HG03280 (cell line): Measurements from ENCODE around the gene MLPH.

Experiments
- ATAC-seq: cut with Tn5 transposase; IDR thresholded peaks from one replicate; pipeline ENCODE4 v1.9.1; 2021; ENCODE audit warnings: mild to moderate bottlenecking, moderate library complexity; ENCODE audit not compliant: unreplicated experiment

The MLPH gene

DNA sequence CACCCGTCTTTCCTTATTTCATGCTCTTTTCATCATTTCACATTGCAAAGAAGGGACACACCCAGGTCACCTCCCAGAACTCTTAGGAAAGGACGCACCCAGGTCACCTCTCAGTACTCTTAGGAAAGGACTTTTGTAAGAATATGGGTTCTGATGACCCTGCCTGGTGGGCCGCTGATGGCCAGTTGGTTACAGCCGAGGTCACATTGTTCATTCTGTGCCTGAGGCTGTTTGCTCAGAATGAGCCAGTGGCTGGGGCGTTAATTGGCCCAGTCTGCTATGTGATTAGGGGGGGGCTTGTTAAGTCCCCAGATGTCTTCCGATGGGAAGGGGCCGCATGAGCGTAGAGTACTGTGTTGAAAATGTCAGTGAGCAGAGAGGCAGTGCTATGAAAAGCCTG is 9.4 kb downstream of the MLPH start:
- no peak for ATAC-seq

DNA sequence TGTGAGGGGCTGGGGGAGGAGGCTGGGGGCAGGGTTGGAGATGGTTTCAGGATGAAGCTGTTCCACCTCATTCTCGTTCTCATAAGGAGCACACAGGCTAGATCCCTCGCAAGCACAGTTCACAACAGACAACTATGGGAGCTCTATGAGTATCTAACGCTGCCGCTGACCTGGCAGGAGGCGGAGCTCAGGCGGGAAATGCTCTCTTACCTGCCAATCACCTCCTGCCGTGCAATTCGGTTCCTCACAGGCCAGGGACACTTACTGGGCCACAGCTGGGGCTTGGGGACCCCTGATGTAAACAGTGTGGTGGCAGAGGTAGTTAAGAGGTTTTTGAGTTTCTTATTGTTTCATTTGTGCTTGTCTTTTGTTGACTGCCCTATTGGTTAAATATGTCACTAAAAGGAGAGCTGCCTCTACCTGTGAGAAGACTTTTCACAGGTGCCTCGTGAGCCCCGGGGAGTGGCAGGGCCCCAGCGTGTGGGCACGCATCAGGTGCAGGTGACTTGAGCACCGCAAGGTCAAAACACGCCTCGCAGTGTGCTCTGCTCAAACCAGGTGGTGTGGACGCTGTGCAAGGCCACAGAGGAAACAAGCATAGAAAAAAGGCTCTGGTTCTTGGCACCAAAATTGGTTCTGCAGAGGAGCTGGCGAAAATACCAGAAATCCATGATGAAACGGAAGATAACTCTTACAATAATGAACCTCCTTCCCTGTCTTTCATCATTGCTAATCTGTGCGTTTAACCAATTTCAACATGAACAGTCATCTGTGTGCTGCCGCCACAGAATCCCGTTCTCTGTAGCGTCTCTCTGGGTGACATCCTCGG is 10.2 kb downstream of the MLPH start:
- ATAC-seq: no peak

DNA sequence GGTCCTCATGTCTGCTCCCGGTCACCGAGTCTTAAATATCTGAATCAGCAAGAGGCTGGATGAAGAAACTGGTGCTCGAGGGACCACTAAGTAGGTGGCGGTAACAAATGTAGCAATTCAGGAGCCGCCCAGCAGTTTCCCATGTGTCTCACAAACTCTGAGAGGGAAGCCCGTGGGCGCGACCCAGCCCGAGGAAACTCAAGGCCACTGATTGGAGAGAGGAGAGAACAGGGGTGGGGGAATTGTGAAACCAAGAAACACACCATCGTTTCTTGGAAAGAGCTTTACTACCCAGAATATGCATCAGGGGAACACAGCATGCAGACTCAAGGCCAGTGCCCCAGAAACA is 10.8 kb downstream of the MLPH start:
- no peak for ATAC-seq

DNA sequence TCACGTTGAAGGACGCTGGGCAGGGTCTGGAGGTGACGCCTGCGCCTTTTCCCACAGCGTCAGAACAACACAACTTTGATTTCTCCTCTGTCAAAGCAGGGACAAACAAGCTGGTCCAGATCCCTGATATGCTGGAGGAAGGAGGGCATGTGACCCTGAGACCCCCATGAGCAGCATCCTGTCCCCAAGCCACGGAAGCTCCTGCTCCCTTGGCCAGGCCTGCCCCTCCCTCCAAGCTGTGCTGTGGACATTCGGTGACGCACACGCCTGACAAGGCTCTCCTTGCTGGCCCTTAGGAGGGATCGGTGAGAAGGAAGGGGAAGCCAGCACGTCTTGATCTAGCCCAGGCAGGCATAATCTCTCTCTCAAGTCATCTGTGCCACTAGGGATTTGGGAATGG is 11.3 kb downstream of the MLPH start:
- no peak for ATAC-seq

DNA sequence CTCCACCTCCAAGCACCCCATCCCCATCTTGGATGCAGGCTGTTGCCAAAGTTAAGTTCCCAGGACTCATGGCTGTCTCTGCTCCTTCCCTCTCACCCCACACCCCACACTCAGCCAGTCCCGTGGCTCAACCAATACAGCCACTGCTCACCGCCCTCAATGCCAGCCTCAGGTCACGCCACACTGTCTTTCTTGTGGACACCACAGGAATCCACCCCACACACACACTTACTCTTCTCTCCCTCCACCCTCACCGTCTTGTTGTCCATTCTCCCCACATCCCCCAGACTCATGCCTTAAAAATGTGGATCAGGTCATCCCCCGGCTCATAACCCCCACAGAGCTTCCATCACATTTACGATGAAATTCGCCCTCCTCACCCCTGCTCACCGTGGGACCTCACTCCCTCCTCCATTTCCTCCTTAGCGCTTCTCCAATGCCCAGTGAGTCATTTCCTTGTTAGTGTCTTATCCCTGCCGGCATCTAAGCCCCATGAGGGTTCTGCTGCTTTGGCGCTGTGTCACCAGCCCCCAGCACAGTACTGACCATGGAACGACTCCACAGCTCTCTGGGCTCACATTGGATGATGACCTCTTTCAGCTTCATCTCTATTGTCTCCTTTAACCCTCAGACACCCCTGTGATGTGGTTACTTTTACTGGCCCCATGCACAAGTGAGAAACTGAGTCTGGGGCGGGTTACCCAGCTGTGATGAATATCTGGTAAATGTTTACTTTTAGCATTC is 13.8 kb downstream of the MLPH start:
- no peak for ATAC-seq

DNA sequence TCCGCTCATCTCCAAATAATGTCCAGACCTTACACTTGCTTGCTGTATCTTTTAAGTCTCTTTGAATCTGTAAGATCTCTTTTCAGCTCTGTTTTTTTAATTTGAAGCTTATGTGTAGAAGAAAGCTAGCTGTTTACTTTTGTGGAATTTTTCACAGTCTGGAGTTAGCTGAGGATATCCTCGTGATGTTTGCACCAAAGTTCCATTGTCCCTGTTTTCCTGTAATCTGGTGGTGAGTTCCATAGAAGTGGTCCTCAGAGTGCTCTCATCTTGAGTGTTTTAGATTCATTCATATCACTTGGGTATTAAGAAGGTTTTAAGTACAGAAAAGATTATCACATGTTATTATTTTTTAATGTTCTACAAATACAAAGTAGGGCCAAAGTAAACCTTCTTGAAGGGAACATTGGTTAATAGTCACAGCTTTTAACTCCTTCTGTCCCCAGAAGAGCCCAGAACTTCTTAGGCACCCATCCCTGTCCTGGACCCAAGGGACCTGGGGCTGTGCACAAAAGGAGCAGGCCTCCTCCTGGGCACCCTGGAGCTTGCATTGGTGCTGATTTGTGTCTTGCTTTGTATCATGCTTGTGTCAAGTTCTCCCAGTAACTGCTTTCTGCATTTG is 15.0 kb downstream of the MLPH start:
- no peak for ATAC-seq

DNA sequence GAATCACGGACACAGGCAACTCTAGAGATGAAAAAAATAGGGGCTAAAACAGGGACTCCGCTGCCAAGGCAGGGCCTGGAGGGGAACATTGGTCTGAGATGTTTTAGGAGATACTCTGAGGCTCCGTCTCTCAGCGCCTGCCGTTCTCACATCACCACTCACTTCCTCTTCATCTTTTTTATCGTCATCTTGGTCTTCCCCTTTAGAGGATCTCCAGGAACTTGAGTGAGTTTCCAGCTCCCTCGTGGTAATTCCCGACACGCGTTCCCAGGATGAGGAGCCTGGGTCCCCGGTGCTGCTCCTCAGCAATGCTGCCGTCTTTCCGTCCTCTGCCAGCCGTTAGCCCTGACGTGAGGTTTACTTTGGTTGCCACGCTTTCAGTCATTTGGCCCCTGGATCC is 16.1 kb downstream of the MLPH start:
- no peak for ATAC-seq

DNA sequence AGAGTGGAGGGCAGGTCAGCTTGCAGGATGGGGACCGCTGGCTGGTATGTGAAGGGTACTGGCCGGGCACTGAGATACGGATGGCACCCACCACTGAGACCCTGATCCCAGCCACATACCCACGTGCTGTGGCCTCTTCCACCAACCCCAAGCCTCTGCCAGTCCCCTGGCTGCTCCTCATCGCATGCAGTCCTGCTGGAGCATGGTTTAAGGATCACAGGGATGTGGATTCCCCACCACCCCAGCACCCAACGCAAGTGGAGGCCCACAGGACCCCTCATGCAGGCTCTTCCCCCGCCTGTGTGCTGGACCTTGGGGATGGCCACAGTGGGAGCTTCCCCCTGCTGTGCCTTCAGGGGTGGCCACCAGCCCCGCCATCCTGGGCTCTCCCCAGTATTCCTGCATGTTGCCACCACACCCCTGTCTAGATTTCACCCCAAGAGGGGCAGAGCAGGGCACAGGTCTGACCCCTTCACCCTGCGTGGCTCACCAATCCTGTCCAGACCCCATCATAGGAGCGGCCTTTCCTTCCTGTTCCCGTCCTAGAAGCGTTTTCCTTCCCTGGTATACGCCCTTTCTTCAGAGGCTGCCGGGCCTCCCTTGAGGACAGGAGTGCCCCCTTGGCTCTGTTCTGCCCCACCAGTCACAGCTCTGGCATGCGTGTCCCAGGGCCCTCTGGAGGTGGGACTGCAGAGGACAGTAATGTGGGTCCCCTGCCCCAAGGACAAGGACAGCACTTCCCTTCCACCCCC is 18.3 kb downstream of the MLPH start:
- ATAC-seq: no peak

DNA sequence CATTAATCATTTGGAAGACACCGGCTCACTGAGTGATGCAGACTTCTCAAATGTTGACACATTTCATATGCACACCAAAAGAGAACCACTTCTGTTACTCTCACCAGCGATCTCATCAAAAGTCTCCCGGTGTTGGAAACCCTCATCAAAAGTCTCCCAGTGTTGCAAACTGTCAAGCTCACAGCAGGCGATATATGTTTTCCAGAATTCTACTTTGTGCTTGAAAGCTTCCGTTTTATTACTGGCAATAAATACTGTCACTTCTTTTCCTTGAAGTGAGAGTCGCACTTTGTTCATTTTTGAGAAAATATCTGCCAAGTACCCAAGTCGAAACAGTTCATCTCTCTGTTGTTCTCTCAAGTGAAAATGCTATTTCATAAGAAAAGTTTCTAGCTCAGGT is 20.5 kb downstream of the MLPH start:
- no peak for ATAC-seq

DNA sequence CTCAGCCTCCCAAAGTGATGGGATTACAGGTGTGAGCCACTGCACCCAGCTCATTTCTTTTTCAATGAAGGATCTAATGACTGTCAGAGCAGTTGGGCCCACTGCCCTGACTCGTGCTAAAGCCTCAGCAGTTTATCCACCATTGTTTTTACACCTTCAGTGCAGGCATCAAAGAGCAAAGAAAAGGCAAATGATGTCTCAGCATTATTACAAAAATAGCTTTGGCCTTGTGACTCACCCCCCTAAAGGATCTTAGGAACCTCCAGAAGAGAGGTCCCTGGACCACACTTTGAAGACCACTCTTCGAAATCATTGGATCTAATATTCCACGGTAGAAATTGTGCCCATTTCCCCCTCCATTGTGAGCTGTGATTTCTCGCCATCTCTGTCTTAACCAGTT is 21.3 kb downstream of the MLPH start:
- no peak for ATAC-seq

DNA sequence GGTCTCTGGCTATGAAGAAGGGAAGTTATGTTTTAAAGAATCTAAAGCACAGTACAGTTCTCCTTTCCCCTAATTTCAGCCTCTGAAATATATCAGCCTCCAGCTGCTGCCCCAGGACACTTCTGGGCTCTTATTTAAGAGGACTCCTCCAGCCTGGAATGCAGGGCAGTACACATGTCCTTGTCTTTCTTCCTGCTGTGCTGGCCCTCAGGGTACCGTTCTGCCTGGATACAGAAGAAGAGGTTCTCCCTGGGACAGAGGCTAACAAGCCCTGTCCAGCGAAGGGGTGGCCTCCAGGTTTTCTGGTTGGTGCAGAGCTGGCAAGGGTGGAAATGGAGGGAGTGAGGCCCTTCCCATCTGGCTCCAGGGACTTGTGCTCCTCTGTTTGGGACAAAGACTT is 22.1 kb downstream of the MLPH start:
- ATAC-seq: no peak

DNA sequence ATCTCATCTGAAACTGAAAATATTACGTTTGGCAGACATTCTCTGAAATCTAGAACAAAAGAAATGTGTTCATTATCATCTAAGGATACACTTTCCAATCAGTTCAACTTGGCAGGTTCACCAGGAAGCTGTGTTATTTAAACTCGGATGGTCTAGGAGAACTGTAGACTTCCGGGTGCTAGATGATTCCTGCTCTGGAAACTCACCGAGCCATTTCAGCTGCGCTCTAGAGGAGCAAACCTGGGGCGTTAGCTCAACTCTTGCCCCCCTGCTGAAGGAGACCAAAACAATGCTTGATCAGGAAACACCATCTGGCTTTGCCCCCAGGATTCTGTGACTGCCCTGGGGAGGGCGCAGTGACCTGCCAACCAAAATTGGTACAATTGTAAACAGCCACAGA is 22.9 kb downstream of the MLPH start:
- ATAC-seq: no peak

DNA sequence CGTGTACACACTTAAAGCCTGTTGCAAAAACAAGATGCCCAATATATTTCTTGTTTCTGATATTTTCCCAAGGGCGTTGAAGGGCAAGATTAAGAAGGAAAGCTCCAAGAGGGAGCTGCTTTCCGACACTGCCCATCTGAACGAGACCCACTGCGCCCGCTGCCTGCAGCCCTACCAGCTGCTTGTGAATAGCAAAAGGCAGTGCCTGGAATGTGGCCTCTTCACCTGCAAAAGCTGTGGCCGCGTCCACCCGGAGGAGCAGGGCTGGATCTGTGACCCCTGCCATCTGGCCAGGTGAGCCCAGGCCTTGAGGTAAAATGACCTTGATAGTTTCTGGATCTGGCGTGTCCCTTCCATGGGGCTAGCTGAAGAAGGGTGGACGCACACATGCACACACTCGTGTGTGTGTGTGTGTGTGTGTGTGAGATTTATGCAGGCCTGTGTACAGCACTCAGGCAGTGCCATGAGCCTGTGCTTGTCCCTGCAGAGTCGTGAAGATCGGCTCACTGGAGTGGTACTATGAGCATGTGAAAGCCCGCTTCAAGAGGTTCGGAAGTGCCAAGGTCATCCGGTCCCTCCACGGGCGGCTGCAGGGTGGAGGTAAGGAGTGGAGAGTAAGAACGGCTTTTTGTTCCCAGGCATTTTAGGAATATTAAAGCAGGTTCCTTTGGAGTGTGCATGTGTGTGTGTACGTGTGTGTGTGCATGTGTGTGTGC is 23.6 kb downstream of the MLPH start:
- no peak for ATAC-seq

DNA sequence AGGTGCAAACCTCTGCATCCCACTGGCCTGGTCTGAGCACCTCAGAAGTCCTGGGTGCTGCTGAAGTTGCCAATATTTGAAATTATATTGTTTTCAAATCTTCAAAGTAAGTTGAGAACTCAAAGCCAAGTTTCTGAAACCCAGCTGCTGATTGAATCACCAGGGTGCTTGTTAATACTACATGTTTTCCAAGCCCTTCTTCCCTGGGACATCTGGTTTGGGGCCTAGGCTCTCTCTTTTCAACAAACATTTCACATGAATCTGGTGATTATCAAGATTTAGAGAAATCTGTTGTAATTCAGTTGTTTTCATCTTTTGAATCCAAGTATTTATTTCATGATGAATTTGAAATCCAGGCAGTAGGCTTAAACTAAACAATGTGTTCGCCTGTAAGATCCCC is 24.4 kb downstream of the MLPH start:
- no peak for ATAC-seq

DNA sequence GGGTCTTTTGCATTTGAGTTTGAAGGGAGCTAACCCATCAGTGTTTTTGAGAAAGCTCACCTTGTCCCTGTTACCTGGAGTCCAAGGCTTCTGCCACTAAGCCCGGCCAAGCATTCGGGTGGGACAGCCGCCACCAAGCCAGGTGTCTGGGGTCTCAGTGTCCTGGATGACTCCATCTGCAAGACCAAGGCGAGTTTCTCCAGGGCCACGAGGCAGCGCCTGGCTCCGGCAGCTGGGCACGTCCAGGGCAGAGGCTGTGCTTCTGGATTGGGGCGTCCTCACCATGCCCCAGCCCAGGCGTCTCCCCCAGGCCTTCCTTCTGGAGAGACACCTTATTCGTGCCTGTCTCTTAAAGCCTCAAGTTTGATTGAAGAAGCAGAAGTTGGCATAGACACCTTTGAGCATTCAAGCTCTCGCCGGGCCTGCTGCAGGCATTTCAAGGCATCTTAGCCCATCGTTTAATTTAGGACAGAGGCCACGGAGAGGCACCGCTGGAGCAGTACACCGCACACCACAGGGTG is 24.9 kb downstream of the MLPH start:
- no peak for ATAC-seq

DNA sequence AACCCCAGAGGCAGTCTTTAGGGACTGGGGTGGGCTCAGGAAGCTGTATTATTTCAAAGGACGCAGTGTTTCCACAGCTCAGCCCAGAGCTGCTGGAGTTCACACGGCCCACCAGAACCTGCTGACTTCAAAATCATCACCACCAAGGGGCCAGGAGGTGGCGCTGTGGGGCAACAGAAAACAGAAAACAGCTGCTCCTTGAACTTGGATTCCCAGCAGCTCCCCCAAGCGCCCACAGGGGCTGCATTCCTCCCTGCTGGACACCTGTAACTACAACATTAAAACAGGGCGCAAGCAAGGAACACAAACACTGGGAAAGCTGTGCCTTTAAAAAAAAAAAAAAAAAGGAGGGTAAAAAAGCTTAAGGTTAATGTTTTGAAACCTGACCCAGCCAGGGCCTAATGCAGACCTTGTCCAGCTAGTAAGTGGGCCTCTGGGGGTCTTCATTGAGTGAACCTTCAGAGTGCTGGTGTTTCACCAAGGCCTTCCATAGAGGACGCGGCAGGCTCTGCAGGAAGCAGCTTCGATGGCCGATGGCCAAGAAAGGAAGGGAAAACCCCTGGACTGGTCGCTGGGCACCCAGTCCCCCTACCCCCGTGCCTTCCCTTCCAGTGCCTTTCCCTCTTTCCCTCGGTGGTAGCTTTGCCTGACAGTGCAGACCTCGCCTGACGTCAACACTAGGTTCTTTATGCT is 25.9 kb downstream of the MLPH start:
- ATAC-seq: peak; percentile 59

DNA sequence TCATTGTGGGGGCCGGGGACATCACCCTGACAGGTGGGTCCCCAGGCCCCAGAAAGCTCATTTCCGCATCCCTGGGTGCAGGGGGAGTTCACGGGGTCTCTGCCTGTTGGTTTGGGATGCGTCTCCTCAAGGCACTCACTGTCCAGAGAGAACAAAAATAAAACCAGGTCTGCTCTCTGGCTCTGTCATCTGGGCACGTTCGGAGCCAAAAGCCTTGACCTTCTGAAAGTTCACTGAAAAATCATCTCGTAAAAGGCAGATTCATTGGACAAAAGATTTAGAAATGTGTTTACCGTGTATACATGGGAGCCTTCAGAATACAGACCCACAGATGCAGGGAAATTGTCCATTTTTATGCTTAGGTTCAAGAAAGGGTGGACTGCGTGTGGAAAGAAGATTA is 26.6 kb downstream of the MLPH start:
- ATAC-seq: no peak

DNA sequence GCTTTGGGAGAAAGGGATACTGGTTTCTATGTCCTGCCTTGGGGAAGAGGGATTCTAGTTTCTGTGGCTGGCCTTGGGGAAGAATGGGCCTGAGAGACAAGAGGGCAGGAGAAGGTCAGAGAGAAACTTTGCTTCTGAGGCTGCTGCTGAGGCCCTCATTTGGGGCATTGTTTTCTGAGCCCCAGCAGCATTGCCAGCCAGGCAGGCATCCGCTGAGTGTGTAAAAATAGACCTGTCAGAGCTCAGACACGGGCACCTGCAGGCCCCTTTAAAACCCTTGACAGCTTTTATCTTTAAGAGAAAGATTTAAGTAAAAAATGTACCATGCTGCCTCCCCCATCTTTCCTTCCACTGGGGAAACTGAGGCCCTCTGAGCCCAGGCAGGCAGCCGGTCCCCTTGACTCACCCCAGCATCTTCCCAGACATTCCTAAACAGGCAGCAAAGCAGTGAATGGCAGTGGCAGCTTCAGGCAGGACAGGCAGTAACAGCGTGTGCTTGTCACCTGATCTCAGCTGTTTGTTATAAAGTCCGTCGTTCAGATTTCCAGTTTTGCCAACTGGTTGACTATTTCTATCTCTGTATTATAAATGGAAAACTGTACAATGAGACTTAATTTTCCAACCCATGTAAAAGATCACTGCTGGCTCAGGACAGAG is 27.6 kb downstream of the MLPH start:
- ATAC-seq: no peak

DNA sequence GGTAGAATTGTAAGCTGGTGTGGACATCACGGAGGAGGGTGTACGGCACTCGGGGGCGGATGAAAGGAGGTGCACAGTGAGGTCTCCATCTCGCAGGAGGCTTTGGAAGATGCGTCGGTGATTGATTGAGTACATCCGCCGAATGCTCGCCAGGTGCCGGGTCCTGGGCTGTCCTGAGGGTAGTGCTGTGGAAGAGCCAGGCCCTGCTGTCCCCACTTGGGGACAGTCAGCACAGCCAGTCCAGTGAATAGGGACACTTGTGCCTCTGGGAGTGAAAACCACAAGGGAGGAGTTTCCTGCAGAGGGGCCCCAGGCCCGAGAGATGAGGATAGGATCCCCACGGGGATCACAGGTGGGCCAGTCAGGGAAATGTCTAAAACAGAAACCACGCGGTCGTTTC is 28.1 kb downstream of the MLPH start:
- ATAC-seq: no peak
